SKM-1 (cell line): ENCODE data around the gene PHF10.

Experiments used
- DNase-seq: peaks from one replicate; lab custom pipeline; 2025; ENCODE audit not compliant: unreplicated experiment; lab: John Stamatoyannopoulos, UW

PHF10 gene

GRCh38 chr6:169678342-169678741 is 46.0 kb downstream of the PHF10 start:
- DNase-seq, result no peak

- no peak for DNase-seq
Measured at GRCh38 chr6:169677096-169677495, 47.2 kb downstream of the PHF10 start.

- DNase-seq, result no peak
Measured at GRCh38 chr6:169675011-169675410, 49.3 kb downstream of the PHF10 start.

GRCh38 chr6:169671563-169671962 is 52.7 kb downstream of the PHF10 start:
- DNase-seq, result no peak

GRCh38 chr6:169669889-169670288 is 54.4 kb downstream of the PHF10 start:
- DNase-seq, result no peak

- DNase-seq, result no peak
Measured at GRCh38 chr6:169669147-169669546, 55.2 kb downstream of the PHF10 start.

- DNase-seq, result no peak
Measured at GRCh38 chr6:169668203-169668847, 56.0 kb downstream of the PHF10 start.

- DNase-seq, result no peak
Measured at GRCh38 chr6:169667716-169668115, 56.6 kb downstream of the PHF10 start.

- no peak for DNase-seq
Measured at GRCh38 chr6:169666441-169666840, 57.9 kb downstream of the PHF10 start.

GRCh38 chr6:169665289-169665688 is 59.0 kb downstream of the PHF10 start:
- DNase-seq, result no peak

GRCh38 chr6:169664227-169664626 is 60.1 kb downstream of the PHF10 start:
- DNase-seq, result no peak

GRCh38 chr6:169663468-169663867 is 60.8 kb downstream of the PHF10 start:
- DNase-seq, result no peak

- DNase-seq, result no peak
Measured at GRCh38 chr6:169661391-169661756, 62.9 kb downstream of the PHF10 start.

GRCh38 chr6:169660751-169661390 is 63.4 kb downstream of the PHF10 start:
- DNase-seq, result no peak

- no peak for DNase-seq
Measured at GRCh38 chr6:169659820-169660610, 64.3 kb downstream of the PHF10 start.

- DNase-seq, result no peak
Measured at GRCh38 chr6:169657284-169657610, 67.1 kb downstream of the PHF10 start.

- DNase-seq, result no peak
Measured at GRCh38 chr6:169656546-169657283, 67.6 kb downstream of the PHF10 start.

GRCh38 chr6:169654598-169655391 is 69.5 kb downstream of the PHF10 start:
- no peak for DNase-seq
